NT2/D1 (cell line): ENCODE results near the gene CLNS1A.

ENCODE experiments used
- SUZ12 ChIP-seq: IDR thresholded peaks from 2 replicates; pipeline ENCODE4 v1.6.1; 2011; ENCODE audit not compliant: insufficient read length, insufficient read depth; ENCODE audit errors: extremely low read depth
- ZNF274 ChIP-seq: IDR thresholded peaks from 2 replicates; pipeline ENCODE4 v1.6.1; 2011; ENCODE audit warnings: mild to moderate bottlenecking, low read depth, low read length

DNA sequence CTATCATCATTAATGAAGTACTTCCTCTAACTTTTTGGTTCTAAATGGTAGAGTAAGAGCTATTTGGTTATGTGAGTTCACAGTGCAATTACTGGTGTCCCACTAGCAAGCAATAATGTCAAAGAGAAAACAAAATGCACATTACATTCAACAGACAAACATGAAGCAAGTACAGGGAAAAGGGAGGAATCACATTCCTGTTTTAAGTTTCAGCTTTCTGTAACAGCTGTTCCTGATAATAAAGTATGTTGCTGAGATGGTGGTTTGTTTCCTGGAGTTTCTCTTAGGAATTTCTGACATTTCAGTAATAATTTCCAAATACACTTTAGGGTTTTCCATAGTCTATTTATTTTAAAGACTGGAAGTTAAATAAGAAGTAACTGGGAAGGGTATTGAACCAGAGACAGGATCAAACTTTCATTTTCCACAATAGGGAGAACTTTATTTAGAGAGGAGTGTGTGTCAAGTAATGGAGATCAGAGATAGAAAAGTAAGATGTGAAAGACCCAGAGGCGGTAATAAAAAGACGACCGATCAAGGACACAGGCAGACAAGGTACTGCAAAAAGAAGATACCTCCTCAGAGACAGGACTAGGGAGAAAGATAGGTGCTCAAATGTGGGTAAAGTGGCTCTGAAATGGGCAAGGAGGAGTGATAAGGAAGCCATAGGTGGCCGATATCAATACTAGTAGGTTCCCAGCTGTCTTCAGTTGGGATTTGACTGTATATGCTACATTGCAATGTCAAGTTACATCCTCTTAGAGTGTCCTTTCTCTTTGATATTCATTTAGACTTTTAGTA, 20.8 kb upstream of the CLNS1A start:
- TF ChIP-seq SUZ12 (no peak), ZNF274 (no peak)
